ENCODE data around the gene PUDP.
"Not testable (repeated sequence)": the region's sequence is repeated elsewhere in the genome, so short reads cannot be mapped to it uniquely, and the experiment has no call there.

Gene PUDP

GRCh38 chrX:7060444-7060843, 87.5 kb downstream of the PUDP start:
- no peak overlapping the region for H3K4me3 ChIP-seq (ENCODE audit: low read length in 2 of 2)
- H3K36me3 ChIP-seq (ENCODE audit: control insufficient read depth in 2 of 2, insufficient read depth in 2 of 2, low read length in 2 of 2): peaks cover 0 to 10% of the 10 kb centered on the region in 2 donors
- no peak overlapping the region for H3K27ac ChIP-seq (ENCODE audit: low read length)
- H3K9me3 ChIP-seq (ENCODE audit: control insufficient read depth in 2 of 2, low read length in 2 of 2): no peaks in the 10 kb centered on the region
- H3K9ac ChIP-seq (ENCODE audit: low read length in 2 of 2): no peak overlapping the region
- H3K27me3 ChIP-seq (ENCODE audit: control insufficient read depth in 1 of 2, insufficient read depth in 2 of 2, low read length in 2 of 2): no peaks in the 10 kb centered on the region
- H3K4me1 ChIP-seq (ENCODE audit: control insufficient read depth, insufficient read depth, low read length): no peaks in the 10 kb centered on the region

- no peaks in the 10 kb centered on the region for H3K4me1 ChIP-seq (ENCODE audit: control insufficient read depth, insufficient read depth, low read length)
- no peak overlapping the region for H3K27ac ChIP-seq (ENCODE audit: low read length)
- no peaks in the 10 kb centered on the region for H3K27me3 ChIP-seq (ENCODE audit: control insufficient read depth in 1 of 2, insufficient read depth in 2 of 2, low read length in 2 of 2)
- H3K36me3 ChIP-seq (ENCODE audit: control insufficient read depth in 2 of 2, insufficient read depth in 2 of 2, low read length in 2 of 2): peaks cover 0 to 10% of the 10 kb centered on the region in 2 donors
- no peak overlapping the region for H3K9ac ChIP-seq (ENCODE audit: low read length in 2 of 2)
- no peaks in the 10 kb centered on the region for H3K9me3 ChIP-seq (ENCODE audit: control insufficient read depth in 2 of 2, low read length in 2 of 2)
- no peak overlapping the region for H3K4me3 ChIP-seq (ENCODE audit: low read length in 2 of 2)
Observed at GRCh38 chrX:7059859-7060258, 88.1 kb downstream of the PUDP start.

GRCh38 chrX:7059214-7059838, 88.6 kb downstream of the PUDP start:
- H3K9ac ChIP-seq (ENCODE audit: low read length in 2 of 2): no peak overlapping the region
- peaks cover 0 to 10% of the 10 kb centered on the region in 2 donors for H3K36me3 ChIP-seq (ENCODE audit: control insufficient read depth in 2 of 2, insufficient read depth in 2 of 2, low read length in 2 of 2)
- H3K27ac ChIP-seq (ENCODE audit: low read length): no peak overlapping the region

GRCh38 chrX:7055386-7056137, 92.4 kb downstream of the PUDP start:
- Histone ChIP-seq H3K36me3 (ENCODE audit: control insufficient read depth in 2 of 2, insufficient read depth in 2 of 2, low read length in 2 of 2) (peaks cover 0 to 10% of the 10 kb centered on the region in 2 donors), H3K9ac (ENCODE audit: low read length in 2 of 2) (no peak overlapping the region), H3K4me3 (ENCODE audit: low read length in 2 of 2) (no peak overlapping the region), H3K27me3 (ENCODE audit: control insufficient read depth in 1 of 2, insufficient read depth in 2 of 2, low read length in 2 of 2) (no peaks in the 10 kb centered on the region), H3K4me1 (ENCODE audit: control insufficient read depth, insufficient read depth, low read length) (no peaks in the 10 kb centered on the region), H3K27ac (ENCODE audit: low read length) (no peak overlapping the region), H3K9me3 (ENCODE audit: control insufficient read depth in 2 of 2, low read length in 2 of 2) (no peaks in the 10 kb centered on the region)

More at GRCh38 chrX:7059214-7059838, 88.6 kb downstream of the PUDP start:
- no peaks in the 10 kb centered on the region for H3K27me3 ChIP-seq (ENCODE audit: control insufficient read depth in 1 of 2, insufficient read depth in 2 of 2, low read length in 2 of 2)
- H3K4me3 ChIP-seq (ENCODE audit: low read length in 2 of 2): no peak overlapping the region
- no peaks in the 10 kb centered on the region for H3K4me1 ChIP-seq (ENCODE audit: control insufficient read depth, insufficient read depth, low read length)
- H3K9me3 ChIP-seq (ENCODE audit: control insufficient read depth in 2 of 2, low read length in 2 of 2): no peaks in the 10 kb centered on the region

- H3K9ac ChIP-seq (ENCODE audit: low read length in 2 of 2): no peak overlapping the region
- no peaks in the 10 kb centered on the region for H3K4me1 ChIP-seq (ENCODE audit: control insufficient read depth, insufficient read depth, low read length)
- no peak overlapping the region for H3K27ac ChIP-seq (ENCODE audit: low read length)
- peaks cover 4 to 12% of the 10 kb centered on the region in 2 donors for H3K36me3 ChIP-seq (ENCODE audit: control insufficient read depth in 2 of 2, insufficient read depth in 2 of 2, low read length in 2 of 2)
- H3K9me3 ChIP-seq (ENCODE audit: control insufficient read depth in 2 of 2, low read length in 2 of 2): no peaks in the 10 kb centered on the region
- no peaks in the 10 kb centered on the region for H3K27me3 ChIP-seq (ENCODE audit: control insufficient read depth in 1 of 2, insufficient read depth in 2 of 2, low read length in 2 of 2)
- H3K4me3 ChIP-seq (ENCODE audit: low read length in 2 of 2): no peak overlapping the region
Observed at GRCh38 chrX:7054219-7055216, 93.4 kb downstream of the PUDP start.

- H3K27ac ChIP-seq (ENCODE audit: low read length): no peak overlapping the region
- H3K9me3 ChIP-seq (ENCODE audit: control insufficient read depth in 2 of 2, low read length in 2 of 2): no peaks in the 10 kb centered on the region
- no peak overlapping the region for H3K9ac ChIP-seq (ENCODE audit: low read length in 2 of 2)
- H3K4me3 ChIP-seq (ENCODE audit: low read length in 2 of 2): no peak overlapping the region
- peaks cover 5 to 8% of the 10 kb centered on the region in 2 donors for H3K36me3 ChIP-seq (ENCODE audit: control insufficient read depth in 2 of 2, insufficient read depth in 2 of 2, low read length in 2 of 2)
- no peaks in the 10 kb centered on the region for H3K27me3 ChIP-seq (ENCODE audit: control insufficient read depth in 1 of 2, insufficient read depth in 2 of 2, low read length in 2 of 2)
- no peaks in the 10 kb centered on the region for H3K4me1 ChIP-seq (ENCODE audit: control insufficient read depth, insufficient read depth, low read length)
Observed at GRCh38 chrX:7052541-7052940, 95.4 kb downstream of the PUDP start.

- Histone ChIP-seq H3K27ac (ENCODE audit: low read length) (no peak overlapping the region), H3K9me3 (ENCODE audit: control insufficient read depth in 2 of 2, low read length in 2 of 2) (no peaks in the 10 kb centered on the region), H3K36me3 (ENCODE audit: control insufficient read depth in 2 of 2, insufficient read depth in 2 of 2, low read length in 2 of 2) (peaks cover 2 to 5% of the 10 kb centered on the region in 2 donors), H3K4me1 (ENCODE audit: control insufficient read depth, insufficient read depth, low read length) (no peaks in the 10 kb centered on the region), H3K9ac (ENCODE audit: low read length in 2 of 2) (no peak overlapping the region), H3K27me3 (ENCODE audit: control insufficient read depth in 1 of 2, insufficient read depth in 2 of 2, low read length in 2 of 2) (no peaks in the 10 kb centered on the region), H3K4me3 (ENCODE audit: low read length in 2 of 2) (no peak overlapping the region)
Observed at GRCh38 chrX:7050271-7050670, 97.7 kb downstream of the PUDP start.

GRCh38 chrX:7047951-7048350, 100.0 kb downstream of the PUDP start:
- peaks cover 4 to 5% of the 10 kb centered on the region in 2 donors for H3K36me3 ChIP-seq (ENCODE audit: control insufficient read depth in 2 of 2, insufficient read depth in 2 of 2, low read length in 2 of 2)
- no peaks in the 10 kb centered on the region for H3K9me3 ChIP-seq (ENCODE audit: control insufficient read depth in 2 of 2, low read length in 2 of 2)
- no peak overlapping the region for H3K27ac ChIP-seq (ENCODE audit: low read length)
- H3K27me3 ChIP-seq (ENCODE audit: control insufficient read depth in 1 of 2, insufficient read depth in 2 of 2, low read length in 2 of 2): no peaks in the 10 kb centered on the region
- H3K9ac ChIP-seq (ENCODE audit: low read length in 2 of 2): no peak overlapping the region
- no peak overlapping the region for H3K4me3 ChIP-seq (ENCODE audit: low read length in 2 of 2)
- no peaks in the 10 kb centered on the region for H3K4me1 ChIP-seq (ENCODE audit: control insufficient read depth, insufficient read depth, low read length)

GRCh38 chrX:7045238-7045955, 102.6 kb downstream of the PUDP start:
- Histone ChIP-seq H3K27ac (ENCODE audit: low read length) (no peak overlapping the region), H3K4me1 (ENCODE audit: control insufficient read depth, insufficient read depth, low read length) (no peaks in the 10 kb centered on the region), H3K9ac (ENCODE audit: low read length in 2 of 2) (no peak overlapping the region), H3K36me3 (ENCODE audit: control insufficient read depth in 2 of 2, insufficient read depth in 2 of 2, low read length in 2 of 2) (peaks cover 4 to 5% of the 10 kb centered on the region in 2 donors), H3K9me3 (ENCODE audit: control insufficient read depth in 2 of 2, low read length in 2 of 2) (no peaks in the 10 kb centered on the region), H3K4me3 (ENCODE audit: low read length in 2 of 2) (no peak overlapping the region), H3K27me3 (ENCODE audit: control insufficient read depth in 1 of 2, insufficient read depth in 2 of 2, low read length in 2 of 2) (no peaks in the 10 kb centered on the region)

- H3K36me3 ChIP-seq (ENCODE audit: control insufficient read depth in 2 of 2, insufficient read depth in 2 of 2, low read length in 2 of 2); H3K4me1 ChIP-seq (ENCODE audit: control insufficient read depth, insufficient read depth, low read length); H3K27ac ChIP-seq (ENCODE audit: low read length); H3K4me3 ChIP-seq (ENCODE audit: low read length in 2 of 2); H3K9me3 ChIP-seq (ENCODE audit: control insufficient read depth in 2 of 2, low read length in 2 of 2); H3K9ac ChIP-seq (ENCODE audit: low read length in 2 of 2); H3K27me3 ChIP-seq (ENCODE audit: control insufficient read depth in 1 of 2, insufficient read depth in 2 of 2, low read length in 2 of 2): not testable (repeated sequence)
Observed at GRCh38 chrX:7043796-7044433, 104.0 kb downstream of the PUDP start.
